WI38 (cell line): ENCODE results near the gene KIF16B.

ENCODE experiments used
- H3K4me3 ChIP-seq: 2 replicates; pipeline ENCODE4 v1.5.1; 2011; ENCODE audit warnings: low read depth, mild to moderate bottlenecking, control low read depth, low read length
- TF ChIP-seq, protein P1 (sequence below): IDR thresholded peaks from 2 replicates; pipeline ENCODE4 v1.5.1; 2012; ENCODE audit warnings: low read depth, mild to moderate bottlenecking, control low read depth, low read length

KIF16B gene

DNA sequence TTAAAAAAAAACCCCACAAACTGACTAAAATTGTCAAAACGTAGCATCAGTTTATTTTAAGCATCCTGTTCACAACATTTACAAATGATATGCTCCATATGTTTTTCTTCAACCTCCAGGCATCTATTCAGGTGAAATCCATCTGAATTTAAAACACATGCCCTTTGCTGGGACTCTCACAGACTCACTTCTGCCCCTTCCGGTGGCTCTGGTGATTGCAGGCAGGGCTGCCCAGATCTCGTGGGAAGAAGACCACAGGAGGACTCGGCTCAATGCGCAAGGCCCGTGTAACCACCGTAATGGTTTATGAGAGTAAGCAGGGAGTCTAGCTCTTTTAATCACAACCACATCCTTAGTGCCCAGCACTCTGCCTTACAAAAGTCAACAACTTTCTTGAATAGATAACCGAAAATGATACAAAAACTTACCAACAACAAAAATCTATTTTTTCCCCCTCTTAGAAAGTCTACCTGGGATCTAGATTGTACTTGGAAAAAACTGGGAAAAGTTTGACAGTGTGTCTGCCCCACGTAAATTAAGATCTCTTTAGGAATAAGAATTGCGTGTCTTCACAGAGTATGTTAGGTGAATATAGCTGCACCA lies 139.1 kb downstream of the KIF16B start:
- TF ChIP-seq, protein P1, sequence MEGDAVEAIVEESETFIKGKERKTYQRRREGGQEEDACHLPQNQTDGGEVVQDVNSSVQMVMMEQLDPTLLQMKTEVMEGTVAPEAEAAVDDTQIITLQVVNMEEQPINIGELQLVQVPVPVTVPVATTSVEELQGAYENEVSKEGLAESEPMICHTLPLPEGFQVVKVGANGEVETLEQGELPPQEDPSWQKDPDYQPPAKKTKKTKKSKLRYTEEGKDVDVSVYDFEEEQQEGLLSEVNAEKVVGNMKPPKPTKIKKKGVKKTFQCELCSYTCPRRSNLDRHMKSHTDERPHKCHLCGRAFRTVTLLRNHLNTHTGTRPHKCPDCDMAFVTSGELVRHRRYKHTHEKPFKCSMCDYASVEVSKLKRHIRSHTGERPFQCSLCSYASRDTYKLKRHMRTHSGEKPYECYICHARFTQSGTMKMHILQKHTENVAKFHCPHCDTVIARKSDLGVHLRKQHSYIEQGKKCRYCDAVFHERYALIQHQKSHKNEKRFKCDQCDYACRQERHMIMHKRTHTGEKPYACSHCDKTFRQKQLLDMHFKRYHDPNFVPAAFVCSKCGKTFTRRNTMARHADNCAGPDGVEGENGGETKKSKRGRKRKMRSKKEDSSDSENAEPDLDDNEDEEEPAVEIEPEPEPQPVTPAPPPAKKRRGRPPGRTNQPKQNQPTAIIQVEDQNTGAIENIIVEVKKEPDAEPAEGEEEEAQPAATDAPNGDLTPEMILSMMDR: peak; percentile 74
- H3K4me3 ChIP-seq: no peak overlapping the region

DNA sequence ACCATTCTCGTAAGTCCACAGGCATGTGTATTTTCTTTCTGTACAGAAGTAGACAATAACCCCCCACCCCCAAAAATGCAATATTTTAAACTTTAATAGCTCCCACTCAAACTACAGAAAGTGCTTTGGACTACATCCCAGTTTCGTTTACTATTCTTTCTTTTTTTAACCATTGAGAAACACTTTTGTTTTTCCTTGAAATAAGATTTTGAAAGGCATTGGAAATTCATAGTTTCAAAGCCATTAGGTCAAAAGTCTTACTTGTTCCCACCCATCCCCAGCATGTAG lies 140.0 kb downstream of the KIF16B start:
- TF ChIP-seq, protein P1: no peak

DNA sequence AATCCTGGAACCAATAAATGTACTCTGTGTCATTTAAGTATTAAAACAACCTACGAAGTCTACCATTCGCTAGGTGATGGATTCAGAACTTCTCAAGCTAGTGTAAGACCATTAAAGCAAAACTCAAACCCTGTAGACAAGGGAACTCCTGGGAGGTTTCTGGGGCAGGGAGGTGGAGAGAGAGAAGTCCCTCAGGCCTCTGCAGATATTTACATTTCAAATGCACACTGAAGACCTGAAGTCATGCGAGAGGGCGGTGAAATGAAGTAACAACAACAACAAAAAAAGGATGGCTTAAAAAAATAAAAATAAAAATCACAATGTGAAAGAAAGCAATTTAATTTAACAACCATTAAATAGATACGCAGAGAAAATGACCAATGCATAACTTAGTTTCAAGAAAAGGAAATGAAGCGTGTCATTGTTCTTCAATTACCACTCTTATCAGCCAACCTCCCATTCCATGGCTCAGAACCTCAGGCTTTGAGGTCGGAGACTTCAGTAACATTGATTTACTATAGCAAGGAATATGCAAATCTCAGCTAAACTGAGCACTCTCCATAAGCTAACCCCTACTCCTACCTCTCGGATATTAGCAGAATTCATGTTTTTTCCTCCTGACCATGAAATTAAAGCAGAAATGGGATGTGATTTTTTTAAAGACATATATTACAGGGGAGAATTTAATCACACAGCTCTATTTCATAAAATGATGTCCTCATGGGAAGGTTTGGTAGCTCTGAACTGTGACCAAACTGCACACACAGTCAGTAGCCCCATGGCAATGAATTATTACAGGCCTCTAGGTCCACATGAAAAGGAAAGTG lies 140.6 kb downstream of the KIF16B start:
- no peak overlapping the region for H3K4me3 ChIP-seq
- TF ChIP-seq, protein P1: no peak

More for the DNA sequence above, 140.0 kb downstream of the KIF16B start:
- no peak overlapping the region for H3K4me3 ChIP-seq

DNA sequence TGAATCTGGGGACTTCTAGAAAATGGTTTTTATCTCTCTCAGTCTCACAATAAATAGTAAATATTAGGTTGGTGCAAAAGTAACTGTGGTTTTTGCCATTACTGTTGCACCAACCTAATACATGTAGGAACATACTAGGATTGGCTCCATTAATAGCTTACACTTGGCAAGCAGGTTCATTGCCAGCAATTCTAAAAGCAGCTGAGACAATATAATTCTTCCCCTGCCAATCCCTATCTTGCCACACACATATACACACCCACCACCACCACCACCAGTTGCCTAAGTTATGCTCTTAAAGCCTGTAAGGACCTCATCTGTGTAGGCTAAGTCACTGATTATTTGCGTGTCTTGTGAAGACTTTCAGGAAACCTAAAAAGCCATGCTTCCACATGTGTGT lies 145.1 kb downstream of the KIF16B start:
- no peak overlapping the region for H3K4me3 ChIP-seq
- TF ChIP-seq, protein P1: no peak

DNA sequence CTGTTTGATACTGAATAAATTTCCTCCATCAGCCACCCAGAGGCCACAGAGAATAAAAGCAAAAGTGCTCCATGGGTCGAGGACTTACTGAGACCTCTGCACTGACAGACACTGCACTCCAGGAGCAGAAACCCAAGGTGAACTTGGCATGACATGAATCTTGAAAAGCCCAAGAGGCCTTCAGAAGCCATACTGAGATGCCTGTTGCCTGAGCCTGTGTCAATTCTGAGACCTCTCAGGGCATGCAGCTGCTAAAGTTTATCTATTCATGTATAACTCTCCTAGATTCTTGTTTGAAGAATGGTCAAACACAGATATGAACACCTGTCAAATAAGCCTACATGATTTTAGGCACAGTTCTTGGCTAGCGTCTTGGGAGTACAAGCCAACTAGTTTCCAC lies 145.7 kb downstream of the KIF16B start:
- TF ChIP-seq, protein P1: no peak

DNA sequence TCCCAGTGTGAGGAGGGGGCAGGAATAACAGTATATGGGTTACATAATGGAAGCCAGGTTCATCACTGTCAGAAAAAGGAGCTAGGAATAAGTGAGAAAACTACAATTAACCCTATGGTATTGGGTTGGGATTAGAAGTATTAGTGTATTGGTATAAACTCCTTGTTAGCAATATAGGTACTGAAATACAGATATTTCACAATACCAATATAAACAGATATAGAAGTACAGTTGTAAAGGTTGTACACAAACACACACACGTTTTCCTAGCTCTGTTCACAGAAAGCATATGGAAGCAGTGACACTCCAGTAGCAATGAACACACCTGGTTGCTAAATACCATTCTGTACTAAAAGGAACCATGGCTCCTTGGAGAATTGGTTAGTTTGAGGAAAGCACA lies 148.5 kb downstream of the KIF16B start:
- TF ChIP-seq, protein P1: no peak

More for the DNA sequence above, 145.7 kb downstream of the KIF16B start:
- H3K4me3 ChIP-seq: no peak overlapping the region

DNA sequence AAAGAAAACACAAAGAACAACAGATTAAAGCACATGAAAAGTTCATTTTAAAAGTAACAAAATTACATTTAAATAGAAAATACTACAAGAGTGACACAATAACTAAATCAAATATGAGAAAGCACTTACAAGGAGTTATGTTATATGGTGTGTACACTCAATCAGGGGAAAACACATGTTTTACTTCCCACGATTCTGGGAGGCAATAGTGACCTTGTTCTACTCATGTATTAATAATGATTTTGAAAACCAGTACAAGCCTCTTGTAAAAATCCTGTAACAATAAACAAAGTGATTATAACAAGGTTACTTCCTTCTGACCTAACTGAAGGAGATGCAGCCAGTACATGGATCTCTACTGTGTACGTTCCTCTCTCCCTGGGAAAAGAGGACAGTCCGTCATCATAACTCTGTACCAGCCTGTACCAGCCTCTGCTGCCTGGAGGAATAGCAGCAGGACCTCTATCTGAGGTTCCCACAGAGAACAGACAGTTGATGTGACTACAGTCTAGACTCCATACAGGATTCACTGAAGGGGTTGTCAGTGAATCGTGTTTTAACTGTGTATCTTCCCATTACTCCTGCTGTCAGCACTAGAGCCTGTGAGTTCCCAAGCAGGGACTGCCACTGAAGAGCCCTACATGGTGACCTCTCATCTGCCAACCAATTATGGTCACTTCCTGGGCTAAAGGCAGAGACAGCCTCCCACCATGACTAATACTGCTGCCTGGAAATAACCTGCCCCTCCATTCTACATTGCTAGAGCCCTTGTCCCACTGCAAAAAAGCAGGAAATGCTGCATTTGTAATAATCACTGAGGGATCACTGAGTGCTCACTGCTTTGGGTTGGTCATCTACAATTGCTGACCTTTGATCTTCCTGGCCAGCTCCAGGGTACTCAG lies 149.7 kb downstream of the KIF16B start:
- H3K4me3 ChIP-seq: no peak overlapping the region
- TF ChIP-seq, protein P1: no peak

More for the DNA sequence above, 148.5 kb downstream of the KIF16B start:
- no peak overlapping the region for H3K4me3 ChIP-seq
